HT-29 (cell line): ENCODE measurements around the gene NTNG2. TPM values are rescaled to one million over a fixed set of nuclear protein-coding genes. Genes with fewer than 3 reads are reported as not detected.

Source experiments
- DNase-seq: peaks from one replicate; pipeline ENCODE4 v3.0.0-alpha.2; 2015; ENCODE audit warnings: low spot score
- total RNA-seq: library from RNA; depleted of rRNA; stranded (reverse); fragments of >200 nt; shearing (Covaris generic); gene quantifications from 2 replicates; pipeline ENCODE4 v1.2.3, GENCODE V29; 2014

NTNG2 gene
- total RNA-seq, 1 experiment from 2014 or later, result not detected

- DNase-seq, result peak; percentile 48
Measured at GRCh38 chr9:132169672-132170392, 8.0 kb downstream of the NTNG2 start.

- no peak for DNase-seq
Measured at GRCh38 chr9:132171702-132172101, 9.8 kb downstream of the NTNG2 start.

GRCh38 chr9:132172185-132172584 lies 10.3 kb downstream of the NTNG2 start:
- DNase-seq, result no peak

DNA sequence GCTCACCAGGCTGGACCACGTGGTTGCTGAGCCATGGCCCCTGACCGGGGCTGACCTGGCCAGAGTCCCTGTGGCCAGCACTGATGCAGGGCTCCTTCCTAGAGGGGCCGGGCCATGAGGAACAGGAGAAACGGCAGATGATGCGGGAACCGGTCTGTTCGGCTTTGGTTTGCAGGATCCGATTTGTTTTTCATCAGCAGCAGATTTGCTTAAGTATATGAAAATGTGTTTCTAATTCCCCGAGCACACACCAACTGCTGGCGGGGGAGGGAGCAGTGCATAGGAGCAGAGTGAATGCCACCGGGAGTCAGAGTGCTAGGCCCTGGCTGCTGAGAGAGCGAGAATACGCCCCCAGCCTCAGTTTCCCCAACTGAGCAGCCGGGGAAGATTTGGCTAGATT lies 13.6 kb downstream of the NTNG2 start:
- no peak for DNase-seq

- DNase-seq, result no peak
Measured at GRCh38 chr9:132176338-132176737, 14.5 kb downstream of the NTNG2 start.

DNA sequence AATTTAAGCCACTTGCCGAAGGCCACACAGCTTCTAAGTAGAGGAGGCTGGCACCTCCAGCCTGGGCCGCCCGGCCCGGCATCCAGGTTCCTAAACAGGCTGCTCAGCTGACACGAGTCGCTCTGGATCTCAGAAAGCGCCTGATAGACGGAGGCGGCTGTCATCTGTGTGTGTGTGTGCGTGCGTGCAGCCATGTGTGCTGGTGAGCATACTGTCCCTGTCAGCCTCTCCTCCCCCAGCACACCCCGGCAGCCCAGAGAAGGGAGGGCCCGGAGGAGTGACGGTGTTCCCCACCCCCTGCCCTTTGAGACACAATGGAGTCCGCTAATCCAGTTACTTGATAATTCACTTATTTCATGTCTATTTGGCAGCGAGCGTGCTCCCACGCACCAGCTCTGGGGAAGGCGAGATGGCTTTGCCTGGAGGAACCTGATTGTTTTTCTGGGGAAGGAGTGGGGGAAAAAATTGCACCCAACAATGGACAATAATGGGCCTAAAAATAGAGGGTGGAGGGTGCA lies 20.0 kb downstream of the NTNG2 start:
- DNase-seq, result no peak

DNA sequence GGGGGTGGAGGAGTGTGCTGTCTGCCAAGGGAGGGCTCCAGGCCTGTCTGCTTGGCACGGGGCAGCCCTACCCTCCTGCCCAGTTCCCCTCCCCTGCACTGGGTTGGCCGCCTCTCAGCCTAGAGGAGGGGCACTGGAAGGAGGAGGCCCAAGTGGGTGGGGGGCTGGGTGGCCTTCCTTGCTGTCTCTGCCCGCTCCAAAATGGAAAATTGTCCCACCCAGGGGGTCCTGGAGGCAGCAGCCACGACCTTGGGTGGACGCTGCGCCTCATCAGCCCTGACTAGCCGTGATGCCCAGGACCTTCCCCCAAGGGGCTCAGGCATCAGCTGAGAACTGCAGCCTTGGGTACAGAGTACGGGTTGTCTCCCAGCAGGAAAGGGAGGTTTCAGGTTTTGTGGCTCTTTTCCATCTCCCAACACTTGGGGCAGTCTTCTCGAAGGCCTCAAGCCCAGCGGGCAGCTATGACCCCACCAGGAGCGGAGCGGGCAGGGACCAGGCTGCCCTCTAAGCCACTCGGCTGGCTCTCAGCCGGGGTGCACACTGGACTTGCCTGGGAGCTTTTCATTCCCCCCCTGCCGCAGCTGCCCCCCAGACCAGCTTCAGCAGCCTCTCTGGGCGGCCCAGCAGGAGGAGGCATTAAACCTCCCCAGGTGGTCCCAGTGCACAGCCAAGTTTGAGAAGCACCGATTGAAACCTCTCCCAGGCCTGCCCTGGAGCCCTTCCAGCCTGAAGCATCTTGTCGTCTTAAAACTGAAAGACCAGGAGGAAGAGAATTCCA lies 20.6 kb downstream of the NTNG2 start:
- no peak for DNase-seq

- DNase-seq, result no peak
Measured at GRCh38 chr9:132183134-132183533, 21.3 kb downstream of the NTNG2 start.

DNA sequence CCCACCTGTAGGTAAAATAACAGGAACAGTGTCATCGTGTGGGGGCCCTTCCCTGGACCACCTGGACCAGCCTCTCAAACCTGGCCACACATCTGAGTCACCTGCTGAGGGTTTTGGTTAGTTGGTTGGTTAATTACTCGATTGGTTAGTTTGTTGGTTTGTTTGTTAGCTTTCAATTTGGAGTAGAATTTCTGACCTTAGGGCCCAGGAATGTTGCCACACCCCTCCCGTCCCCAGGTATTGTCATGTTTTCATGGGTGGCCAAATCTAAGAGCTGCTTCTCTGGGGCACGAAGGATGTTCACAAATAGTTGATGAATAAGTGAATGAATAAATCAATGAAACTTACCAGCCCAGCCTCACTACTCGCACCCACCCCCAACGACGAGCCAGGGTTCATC lies 21.9 kb downstream of the NTNG2 start:
- DNase-seq, result no peak

- no peak for DNase-seq
Measured at GRCh38 chr9:132184124-132184523, 22.3 kb downstream of the NTNG2 start.

DNA sequence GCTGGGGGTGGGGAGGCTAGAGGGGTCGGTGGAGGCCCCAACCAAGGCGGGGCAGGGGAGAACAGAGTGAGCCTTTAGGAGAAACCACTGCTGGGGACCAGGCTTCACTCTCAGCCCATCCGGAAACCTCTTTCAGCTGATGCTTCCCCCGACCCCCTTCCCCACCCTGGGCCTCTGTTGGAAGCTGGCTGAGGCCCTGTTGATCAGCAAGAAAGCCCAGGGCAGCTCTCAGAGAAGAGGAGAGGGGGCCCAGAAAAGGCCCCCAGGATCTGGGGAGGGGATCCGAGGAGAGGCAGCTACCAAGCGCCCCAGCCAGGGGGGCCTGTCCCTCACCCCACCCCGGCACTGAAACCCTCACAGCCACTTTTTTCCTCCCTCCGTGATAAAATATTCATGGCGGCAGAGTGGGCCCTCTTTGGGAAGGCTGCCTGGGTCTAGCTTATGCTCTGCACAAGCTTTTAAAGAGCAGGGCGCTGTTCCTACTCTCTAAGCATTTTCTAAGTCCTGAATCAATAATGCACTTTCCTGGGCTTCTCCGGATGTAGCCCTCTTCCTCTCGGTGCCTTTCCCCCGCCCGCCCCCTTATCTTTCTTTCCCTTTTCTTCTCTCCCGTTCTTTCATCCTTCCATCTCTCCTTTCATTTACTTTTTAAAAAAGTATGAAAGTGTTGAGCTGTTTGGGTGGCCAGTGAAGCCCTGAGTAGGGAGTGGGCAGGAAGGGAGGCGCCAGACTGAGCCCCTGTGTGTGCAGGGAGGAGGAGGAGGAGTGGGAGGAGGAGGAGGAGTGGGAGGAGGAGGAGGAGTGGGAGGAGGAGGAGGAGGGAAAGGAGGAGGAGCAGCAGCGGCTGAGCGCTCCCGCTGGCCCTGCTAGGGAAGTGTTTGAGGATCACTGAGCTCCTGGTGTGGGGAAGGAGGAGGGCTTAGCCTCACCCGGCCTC lies 23.5 kb downstream of the NTNG2 start:
- DNase-seq, result no peak

GRCh38 chr9:132187121-132187620 lies 25.3 kb downstream of the NTNG2 start:
- no peak for DNase-seq

DNA sequence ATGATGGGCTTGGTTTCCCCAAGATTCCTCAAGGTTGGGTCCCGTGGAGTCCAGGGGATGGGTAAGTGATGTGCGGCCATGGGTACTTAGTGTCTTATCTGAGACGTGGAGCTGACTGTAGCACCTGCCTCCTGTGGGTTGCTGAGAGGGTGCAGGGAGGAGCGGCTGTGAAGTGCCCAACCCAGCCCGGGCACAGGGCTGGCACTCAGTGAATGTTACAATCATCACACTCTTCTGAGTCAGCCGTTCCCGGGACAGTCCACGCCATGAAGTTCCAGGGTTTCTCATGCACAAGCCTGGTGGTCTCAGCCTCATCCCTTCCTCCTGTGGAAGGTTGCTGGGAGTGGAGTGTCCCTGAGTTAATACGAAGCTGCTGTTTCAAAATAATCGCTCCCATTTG lies 29.1 kb downstream of the NTNG2 start:
- DNase-seq, result no peak

DNA sequence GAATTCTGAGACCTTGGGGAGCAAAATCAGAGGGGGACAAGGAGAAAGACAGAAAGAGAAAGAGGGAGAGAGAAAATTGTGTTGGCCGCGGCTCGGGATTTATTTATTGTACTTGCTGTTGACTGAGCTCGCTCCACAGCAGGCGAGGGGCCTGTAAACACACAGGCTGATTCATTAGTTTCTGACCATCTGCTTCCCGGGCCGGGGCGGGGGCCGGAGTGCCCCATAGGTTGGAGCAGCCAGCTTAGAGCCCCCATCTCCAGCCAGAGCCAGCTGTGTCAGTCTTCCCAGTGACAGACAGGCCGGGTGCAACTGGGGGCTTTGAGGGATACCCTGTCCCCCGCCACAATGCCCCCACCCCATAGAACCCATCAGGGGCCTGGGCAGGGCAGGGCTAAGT lies 30.9 kb downstream of the NTNG2 start:
- no peak for DNase-seq

GRCh38 chr9:132193227-132194124 lies 31.6 kb downstream of the NTNG2 start:
- no peak for DNase-seq

DNA sequence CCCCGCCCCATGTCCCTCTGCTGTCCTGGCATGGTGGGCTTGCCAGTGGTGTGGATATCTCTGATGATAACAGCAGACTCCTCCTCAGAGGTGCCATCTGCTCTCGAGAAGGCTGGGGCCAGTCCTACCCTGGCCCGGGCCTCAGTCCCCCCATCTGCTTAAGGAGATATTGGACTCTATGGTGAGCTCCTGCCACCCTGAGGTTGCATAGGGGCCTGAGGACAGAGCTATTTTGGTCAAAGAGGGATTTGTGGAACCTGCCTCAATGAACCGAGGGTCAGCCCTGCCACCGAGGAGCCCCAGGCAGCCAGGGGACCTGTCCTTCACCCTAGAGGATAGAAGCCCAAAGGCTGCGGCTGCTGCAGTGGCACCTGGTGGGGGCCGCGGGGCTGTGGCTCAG lies 32.6 kb downstream of the NTNG2 start:
- no peak for DNase-seq

GRCh38 chr9:132197315-132197714 lies 35.5 kb downstream of the NTNG2 start:
- DNase-seq, result no peak

DNA sequence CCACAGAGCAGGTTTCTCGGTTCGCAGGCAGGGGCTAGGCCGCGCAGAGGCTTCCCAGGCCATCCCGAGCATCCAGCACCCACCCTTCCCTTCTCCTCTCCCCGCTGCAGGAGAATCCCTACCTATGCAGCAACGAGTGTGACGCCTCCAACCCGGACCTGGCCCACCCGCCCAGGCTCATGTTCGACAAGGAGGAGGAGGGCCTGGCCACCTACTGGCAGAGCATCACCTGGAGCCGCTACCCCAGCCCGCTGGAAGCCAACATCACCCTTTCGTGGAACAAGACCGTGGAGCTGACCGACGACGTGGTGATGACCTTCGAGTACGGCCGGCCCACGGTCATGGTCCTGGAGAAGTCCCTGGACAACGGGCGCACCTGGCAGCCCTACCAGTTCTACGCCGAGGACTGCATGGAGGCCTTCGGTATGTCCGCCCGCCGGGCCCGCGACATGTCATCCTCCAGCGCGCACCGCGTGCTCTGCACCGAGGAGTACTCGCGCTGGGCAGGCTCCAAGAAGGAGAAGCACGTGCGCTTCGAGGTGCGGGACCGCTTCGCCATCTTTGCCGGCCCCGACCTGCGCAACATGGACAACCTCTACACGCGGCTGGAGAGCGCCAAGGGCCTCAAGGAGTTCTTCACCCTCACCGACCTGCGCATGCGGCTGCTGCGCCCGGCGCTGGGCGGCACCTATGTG lies 36.1 kb downstream of the NTNG2 start:
- DNase-seq, result no peak

- no peak for DNase-seq
Measured at GRCh38 chr9:132199056-132199455, 37.2 kb downstream of the NTNG2 start.

GRCh38 chr9:132200706-132201105 lies 38.8 kb downstream of the NTNG2 start:
- DNase-seq, result no peak
